HG02642 (cell line): ENCODE results near the gene SSBP2.

ENCODE experiments used
- ATAC-seq: cut with Tn5 transposase; IDR thresholded peaks from one replicate; pipeline ENCODE4 v1.9.1; 2021; ENCODE audit warnings: mild to moderate bottlenecking; ENCODE audit not compliant: unreplicated experiment, poor library complexity

Gene SSBP2

DNA sequence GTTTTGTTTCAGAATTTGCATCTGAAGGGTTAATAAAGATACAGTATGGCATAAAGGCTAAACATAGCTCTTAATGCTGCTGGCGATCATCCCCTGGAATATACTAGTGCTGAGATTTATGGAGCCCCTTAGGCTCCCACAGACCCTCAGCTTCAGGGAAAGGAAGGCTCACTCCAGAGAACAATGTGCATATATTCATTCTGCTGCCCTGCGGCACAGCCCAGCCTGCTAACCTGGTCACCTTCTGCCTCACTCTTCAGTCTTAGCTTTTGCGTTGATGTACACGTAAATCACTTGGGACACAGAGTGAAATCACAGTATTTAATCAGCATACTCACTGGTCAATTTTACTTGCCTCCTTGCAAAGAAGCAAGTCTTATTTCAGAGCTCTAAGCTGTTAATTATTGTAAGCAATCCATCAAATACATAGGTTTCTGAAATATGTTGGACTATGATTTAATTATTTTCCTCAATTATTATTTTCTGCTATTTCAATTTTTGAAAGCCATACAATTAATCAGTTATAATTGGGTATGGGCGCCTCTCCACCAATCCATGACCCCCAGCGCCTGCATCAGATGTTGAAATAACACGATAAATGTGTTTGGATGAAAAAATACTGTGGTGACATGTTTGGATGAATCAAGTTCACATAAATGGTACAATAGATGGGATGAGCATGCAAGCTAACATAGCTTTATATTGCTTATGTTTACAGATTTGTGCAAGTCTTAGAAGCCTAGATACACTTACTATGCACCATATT is 345.6 kb downstream of the SSBP2 start:
- no peak for ATAC-seq

DNA sequence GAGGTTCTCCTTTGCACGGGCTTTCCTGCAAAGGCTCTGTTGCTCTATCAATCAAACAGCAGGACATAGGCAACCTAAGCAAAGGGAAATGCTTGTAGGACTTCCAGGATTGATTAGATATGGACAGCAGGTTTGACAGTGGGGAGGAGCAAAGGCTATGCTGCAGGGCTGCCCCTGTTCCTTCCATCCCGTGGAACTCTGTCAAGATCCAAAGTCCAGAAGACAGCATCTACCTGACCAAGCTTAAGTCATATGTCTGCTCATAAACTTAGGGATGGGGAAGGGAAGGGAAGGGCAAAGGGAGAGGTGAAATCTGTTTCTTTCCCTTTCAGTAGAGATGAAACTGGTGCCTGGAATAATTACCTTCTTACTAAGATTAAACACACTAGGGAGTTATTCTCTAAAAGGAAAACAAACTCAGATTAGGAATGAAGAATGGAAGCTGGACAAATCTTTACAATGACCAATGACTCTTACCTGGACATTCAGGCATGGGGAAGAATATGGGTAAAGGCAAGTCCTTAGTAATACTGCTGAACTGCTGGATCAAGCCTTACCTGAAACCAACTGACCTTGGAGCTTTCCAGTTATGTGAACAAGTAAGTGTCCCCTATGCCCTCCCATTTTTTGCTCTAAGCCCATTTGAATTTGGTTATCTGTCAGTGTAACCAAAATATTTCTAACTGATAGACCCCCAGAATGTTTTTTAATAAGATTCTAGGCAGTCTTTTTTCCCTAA is 348.5 kb downstream of the SSBP2 start:
- no peak for ATAC-seq

DNA sequence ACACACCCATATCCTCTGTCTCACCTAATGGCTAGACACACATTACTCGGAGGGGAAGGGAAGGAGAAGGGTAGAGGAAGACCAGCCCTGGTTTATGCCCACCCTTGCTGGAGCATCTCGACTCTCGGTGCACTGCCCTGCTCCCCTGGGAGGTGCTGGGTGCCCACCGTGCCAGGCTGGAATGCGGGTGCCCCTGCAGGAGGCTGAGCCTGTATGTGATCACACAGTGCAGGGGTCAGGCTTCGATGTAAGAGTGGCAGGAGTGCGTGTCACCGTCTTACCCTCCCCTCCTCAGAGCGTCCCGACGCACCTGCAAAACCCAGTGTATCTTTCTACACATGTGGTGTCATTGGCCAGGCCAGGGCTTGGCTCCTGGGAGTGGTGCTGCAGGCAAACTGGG is 349.6 kb downstream of the SSBP2 start:
- no peak for ATAC-seq

DNA sequence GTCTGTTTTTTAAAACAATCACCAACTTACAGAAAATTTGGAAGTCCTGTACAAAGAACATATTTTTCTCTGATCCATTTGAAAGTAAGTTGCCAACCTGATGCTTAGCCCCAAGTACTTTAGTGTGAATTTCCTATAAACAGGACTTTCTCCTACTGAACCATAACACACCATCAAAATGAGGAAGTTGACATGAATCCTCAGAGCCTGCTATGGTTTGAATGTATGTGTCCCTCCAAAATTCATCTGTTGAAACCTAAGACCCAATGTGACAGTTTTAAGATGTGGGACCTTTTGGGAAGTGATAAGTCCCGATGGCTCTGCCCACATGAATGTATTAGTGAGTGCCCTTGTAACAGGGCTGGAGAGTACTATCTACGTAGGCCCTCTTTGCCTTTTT is 350.5 kb downstream of the SSBP2 start:
- ATAC-seq, result no peak

DNA sequence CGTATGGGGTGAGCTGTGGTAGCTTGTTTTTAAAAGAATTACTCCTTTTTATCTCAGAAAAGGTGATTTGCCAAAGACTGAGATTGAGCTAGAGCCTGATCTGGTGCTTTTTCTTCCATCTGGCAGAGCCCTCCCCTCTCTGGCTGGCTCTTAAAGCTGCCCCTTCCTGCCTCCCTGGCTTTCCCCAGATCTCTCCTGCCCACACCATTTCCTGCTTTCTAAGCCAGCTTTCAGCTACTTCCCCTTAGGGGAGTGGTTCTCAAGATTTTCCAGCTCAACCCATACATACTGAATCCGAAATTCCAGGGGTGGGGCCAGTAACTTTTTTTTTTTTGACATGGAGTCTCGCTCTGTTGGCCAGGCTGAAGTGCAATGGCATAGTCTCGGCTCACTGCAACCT is 352.2 kb downstream of the SSBP2 start:
- no peak for ATAC-seq

DNA sequence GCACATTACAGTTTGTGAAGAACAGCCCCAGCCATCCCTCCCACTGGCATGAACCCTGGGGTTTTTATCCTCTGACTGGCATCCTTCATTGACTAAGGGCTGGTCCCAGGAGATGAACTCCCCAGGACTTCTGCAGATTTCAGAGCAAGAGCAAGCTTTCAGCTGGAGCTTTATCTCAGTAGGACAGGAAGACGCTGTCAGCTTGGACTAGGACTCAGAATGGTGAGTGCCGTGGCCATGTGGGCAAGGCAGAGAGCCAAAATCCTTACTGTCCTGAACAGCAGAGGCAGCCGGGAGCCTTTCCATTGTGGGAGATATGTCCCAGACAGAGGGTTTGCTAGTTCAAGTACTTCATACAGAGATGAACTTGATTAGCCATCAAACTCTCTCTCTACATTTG is 353.7 kb downstream of the SSBP2 start:
- ATAC-seq, result no peak

DNA sequence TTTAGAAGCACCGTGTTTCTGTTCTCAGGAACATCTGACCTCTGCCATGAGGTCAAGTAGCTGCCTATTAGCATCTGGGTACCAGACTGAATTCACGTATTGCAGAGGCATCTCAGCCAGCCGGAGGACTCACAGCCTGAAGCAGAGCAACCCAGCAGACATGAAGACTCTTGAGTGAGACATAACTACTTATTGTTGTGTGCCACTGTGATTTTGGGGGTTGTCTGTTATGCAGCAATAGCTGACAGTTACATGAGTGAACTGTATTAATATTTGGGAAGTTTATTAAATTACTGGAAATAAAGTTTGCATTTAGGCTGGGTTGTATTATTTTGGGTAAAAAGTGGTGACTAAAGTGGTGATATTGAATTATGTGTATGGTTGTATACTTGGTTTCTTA is 355.6 kb downstream of the SSBP2 start:
- no peak for ATAC-seq

DNA sequence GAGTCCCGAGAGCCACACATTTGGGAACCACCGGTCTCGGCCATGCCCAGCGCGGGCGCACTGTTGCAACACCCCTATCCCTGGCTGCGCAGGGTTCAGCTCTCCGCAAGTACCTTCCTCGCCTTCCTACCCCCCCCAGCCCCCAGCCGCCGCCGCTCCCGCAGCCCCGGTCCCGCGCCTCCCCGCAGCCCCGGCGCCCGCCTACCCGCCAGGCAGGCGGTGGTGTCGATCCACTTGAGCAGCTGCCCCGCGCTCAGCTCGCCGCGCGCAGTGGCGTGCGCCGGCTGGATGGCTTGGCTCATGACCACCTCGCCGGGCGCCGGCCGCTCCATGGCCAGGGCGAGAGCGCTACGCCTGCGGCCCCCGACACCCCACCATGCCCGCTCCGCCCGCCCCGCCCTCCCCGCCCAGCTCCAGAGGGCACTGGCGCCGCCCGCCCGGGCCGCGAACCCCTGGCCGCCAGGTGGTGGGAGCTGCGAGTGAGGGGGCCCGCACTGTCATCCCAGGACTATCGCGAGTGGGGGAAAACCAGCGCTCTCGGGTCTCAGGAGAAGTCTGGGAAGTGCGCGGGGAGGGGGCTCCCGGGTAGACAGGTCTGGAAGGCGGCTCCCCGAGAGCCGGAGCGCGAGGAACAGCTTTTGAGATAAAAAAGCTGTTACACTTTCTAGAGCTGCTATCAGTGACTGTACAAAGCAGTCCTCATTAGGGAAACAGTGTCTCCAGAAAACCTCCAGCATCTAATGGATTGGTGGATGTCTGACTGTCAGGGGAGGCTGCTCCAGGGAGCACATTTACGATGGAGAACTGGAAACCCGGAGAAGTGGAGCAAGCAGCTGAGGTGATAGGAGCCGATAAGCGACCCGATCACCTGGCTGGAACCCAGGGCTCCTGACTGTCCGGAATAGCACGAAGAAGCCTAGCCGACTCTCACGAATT is 356.8 kb downstream of the SSBP2 start, which contains the start of gene ACOT12:
ACOT12 (minus strand) TSS at position 352 of the 936 bp plus-strand sequence; CDS start at position 332, 20 bp downstream.
- ATAC-seq, result no peak

DNA sequence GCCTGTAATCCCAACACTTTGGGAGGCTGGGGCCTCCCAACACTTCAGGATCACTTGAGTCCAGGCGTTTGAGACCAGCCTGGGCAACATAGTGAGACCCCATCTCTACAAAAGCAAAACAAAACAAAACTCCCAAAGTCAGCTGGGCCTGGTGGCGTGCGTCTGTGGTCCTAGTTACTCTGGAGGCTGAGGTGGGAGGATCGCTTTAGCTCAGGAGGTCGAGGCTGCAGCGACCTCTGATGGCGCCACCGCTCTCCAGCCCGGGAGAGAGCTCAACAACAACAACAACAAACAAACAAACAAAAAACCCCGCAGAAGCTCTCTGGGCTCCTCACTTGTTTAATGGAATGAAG is 357.5 kb downstream of the SSBP2 start:
- no peak for ATAC-seq

DNA sequence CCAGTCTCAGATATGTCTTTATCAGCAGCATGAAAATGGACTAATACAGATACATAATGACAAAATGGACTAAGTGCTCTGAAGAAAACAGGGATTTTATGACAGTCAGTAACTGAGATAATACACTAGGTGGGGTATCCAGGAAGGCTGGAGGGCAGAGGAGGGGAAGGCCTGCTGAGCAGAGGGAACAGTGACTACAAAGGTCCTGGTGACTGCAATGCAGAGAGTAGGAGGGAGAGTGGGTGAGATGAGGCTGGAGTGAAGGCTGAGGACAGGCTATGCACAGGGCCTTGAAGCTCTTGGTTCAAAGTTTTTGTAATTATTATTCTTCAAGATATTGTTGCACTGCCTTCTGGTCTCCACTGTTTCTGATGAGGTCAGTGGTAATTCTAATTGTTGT is 361.9 kb downstream of the SSBP2 start:
- ATAC-seq, result no peak

DNA sequence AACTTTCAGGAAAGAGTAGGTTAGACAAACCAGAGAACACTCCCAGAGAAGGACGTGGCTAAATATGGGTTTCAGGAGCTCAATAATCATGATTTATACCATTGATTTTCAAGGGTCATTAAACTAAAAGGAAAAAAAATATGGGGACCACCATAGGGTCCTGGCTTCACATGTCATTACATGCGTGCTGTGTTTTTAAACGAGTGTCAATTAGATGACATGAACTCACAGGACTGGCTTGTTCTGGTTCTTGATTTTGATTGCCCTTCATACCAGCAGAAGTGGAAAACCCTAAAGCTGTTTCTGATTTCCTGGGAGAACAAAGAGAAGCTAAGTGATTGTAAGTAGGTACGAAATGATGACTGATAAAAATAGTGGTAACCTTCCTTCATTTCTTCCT is 362.7 kb downstream of the SSBP2 start:
- ATAC-seq, result no peak

DNA sequence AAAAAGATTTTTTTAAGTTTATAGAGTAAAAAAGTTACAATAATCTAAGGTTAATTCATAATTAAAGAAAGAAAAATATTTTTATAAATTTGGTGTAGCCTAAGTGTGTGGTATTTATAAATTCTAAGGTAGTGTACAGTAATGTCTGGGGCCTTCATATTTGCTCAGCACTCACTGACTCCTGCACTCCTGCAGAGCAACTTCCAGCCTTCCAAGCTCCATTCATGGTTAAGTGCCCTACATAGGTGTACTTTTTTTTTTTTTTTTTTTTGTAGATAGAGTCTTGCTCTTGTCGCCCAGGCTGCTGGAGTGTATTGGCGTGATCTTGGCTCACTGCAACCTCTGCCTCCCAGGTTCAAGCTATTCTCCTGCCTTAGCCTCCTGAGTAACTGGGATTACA is 367.0 kb downstream of the SSBP2 start:
- ATAC-seq, result no peak

DNA sequence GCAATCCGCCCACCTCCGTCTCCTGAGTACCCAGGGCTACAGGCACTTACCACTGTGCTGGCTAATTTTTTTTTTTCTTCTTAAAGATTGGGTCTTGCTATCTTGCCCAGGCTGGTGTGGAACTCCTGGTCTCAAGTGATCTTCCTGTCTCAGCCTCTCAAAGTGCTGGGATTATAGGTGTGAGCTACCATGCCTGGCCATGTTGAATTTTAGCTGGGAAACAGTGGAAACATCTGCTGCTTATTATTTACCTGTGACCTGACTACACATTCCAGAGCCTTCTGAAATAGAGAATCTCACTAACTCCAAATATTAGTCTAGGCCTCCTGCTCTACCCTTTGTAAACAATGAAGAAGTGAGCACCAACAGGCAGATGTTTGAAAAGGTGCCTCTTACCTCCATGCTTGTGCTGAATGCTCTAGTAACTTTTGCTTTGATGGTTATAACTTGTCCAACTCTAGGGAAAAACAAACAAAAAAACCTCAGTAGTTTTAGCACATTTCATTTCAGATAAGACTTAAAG is 379.5 kb downstream of the SSBP2 start:
- no peak for ATAC-seq

DNA sequence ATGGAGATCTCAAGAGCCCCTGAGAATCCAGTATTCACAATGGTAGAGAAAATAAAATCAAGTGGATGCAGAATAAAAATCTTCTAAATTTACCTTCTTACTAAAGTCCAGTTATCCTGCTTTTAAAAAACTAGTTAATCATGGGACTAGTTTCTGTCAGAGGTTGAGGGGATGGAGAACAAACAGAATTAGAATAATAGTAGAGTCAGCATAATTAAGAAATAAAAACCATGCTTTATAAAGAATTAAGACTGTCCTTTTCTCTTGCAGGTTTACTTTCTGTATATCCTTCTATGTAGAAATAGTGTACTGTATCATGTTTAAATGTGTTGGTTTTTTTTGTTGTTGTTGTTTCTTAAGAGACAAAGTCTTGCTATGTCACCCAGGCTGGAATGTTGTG is 380.0 kb downstream of the SSBP2 start:
- no peak for ATAC-seq

DNA sequence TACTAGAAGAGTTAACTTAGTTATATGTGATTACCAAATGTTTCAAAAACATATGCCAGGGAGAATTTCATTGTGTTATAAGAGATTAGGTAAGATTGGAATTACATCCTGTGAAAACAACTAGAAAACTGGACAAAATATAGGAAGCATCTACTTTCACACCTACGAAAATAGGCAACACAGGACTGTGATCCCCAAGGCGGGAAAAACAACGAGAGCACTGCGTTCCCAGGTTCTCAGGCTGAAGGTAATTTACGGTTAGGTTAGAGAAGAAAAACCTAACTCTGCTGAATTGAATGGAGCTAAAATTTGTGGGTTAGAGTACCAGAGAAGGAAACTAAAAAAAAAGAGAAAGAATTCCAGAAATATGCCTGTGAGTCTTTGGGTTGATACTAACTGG is 385.4 kb downstream of the SSBP2 start:
- ATAC-seq, result no peak

DNA sequence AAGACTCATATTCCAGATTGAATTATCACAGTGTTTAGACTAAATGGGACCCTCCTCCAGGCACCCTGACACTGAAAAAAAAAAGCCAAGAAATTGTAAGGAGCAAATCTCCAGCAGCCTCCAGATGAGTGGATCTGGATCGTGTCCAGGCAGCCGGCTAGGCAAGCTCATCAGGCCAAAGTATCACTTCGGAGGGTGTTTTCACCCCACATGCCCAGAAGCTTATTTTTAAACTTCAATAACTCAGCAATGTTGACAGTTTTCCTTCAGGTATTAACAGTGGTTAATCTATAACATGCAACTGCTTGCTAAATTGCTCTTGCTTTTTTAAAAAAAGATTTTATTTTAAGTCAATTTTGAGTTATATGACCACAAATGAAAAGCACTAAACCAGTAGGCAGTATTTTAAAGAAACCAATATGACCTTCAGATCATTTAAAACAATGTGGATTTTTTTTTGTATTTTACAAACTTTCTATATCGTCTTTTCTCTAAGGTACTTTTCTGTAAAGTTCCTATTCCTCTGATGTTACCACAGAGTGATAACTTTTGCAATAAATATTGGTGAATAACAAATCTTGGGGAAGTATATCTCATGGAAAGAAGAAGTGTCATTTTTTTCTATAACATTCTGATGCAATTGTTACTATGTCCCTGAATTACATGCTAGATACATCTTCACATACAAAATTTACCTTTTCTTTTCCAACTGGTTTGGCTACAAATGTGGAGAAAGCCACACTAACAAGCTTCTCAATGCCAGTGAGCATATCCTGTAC is 387.6 kb downstream of the SSBP2 start:
- no peak for ATAC-seq
